GM23338 (cell line): ENCODE results near the gene ALX3.

Source experiments
- CREB1 ChIP-seq: fragments of 250-450 bp; sonication (Bioruptor Pico); IDR thresholded peaks from 2 replicates; pipeline ENCODE4 v1.5.0; 2020; ENCODE audit warnings: low read depth, mild to moderate bottlenecking, moderate library complexity
- EZH2 ChIP-seq: fragments of 200-600 bp; sonication (generic); IDR thresholded peaks from one replicate; pipeline ENCODE4 v1.8.0; 2017; ENCODE audit warnings: antibody characterized with exemption, mild to moderate bottlenecking, low read depth; ENCODE audit not compliant: unreplicated experiment
- EZH2phosphoT487 ChIP-seq: fragments of 200-600 bp; sonication (generic); IDR thresholded peaks from one replicate; pipeline ENCODE4 v1.8.1; 2018; ENCODE audit warnings: antibody characterized with exemption; ENCODE audit not compliant: unreplicated experiment
- JUNB ChIP-seq: IDR thresholded peaks from one replicate; pipeline ENCODE4 v1.6.1; 2016; ENCODE audit warnings: antibody characterized with exemption; ENCODE audit not compliant: unreplicated experiment
- NANOG ChIP-seq: IDR thresholded peaks from 2 replicates; pipeline ENCODE4 v1.6.1; 2016; ENCODE audit warnings: antibody characterized with exemption, borderline replicate concordance
- POLR2AphosphoS5 ChIP-seq: IDR thresholded peaks from 2 replicates; pipeline ENCODE4 v1.6.1; 2016; ENCODE audit warnings: antibody characterized with exemption, low read depth
- STAT1 ChIP-seq: IDR thresholded peaks from one replicate; pipeline ENCODE4 v1.6.1; 2016; ENCODE audit warnings: antibody characterized with exemption; ENCODE audit not compliant: unreplicated experiment
- ZNF114 ChIP-seq: fragments of 250-450 bp; sonication (Bioruptor Pico); IDR thresholded peaks from 2 replicates; pipeline ENCODE4 v1.5.0; 2020; ENCODE audit warnings: mild to moderate bottlenecking, moderate library complexity
- ZNF331 ChIP-seq: fragments of 250-450 bp; sonication (Bioruptor Pico); IDR thresholded peaks from 2 replicates; pipeline ENCODE4 v1.5.0; 2020; ENCODE audit warnings: low read depth, mild to moderate bottlenecking, moderate library complexity
- TF ChIP-seq, protein P1 (sequence below), 2 experiments: fragments of 200-600 bp in 1 of 2; sonication (generic) in 1 of 2; conservative IDR thresholded peaks; 2 replicates each; pipeline versions ENCODE4 v1.5.1 to v1.6.1; 2016 to 2017; ENCODE audit warnings: antibody characterized with exemption in 2 of 2, low read depth in 2 of 2, mild to moderate bottlenecking in 2 of 2, moderate library complexity in 1 of 2
- TF ChIP-seq, protein P2 (sequence below): IDR thresholded peaks from one replicate; pipeline ENCODE4 v1.6.1; 2018; ENCODE audit warnings: antibody characterized with exemption; ENCODE audit not compliant: unreplicated experiment
- TF ChIP-seq, protein P3 (sequence below): IDR thresholded peaks from 2 replicates; pipeline ENCODE4 v1.6.1; 2016; ENCODE audit warnings: antibody characterized with exemption
- TF ChIP-seq, protein P4 (sequence below): fragments of 250-450 bp; sonication (Bioruptor Pico); IDR thresholded peaks from 2 replicates; pipeline ENCODE4 v1.5.0; 2020; ENCODE audit warnings: mild to moderate bottlenecking, moderate library complexity

DNA sequence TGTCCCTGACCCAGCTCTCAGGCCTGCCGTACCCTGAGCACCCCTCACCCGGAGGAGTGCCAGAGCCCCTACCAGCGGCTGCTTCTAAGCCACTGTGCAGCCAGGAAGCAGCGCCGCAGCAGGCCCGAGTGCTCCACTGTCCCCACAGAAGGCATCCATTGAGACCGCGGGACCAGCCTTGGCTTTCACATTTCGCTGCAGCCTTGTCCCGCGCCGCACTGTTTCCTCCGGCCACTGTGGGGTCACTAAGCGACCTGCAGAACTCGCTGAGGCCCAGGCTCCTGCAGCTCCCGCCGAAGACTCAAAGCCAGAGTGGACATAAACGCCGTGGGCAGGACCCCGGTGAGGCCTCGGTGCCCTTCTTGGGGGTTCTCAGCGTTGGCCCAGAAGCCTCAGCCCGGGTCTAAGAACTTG lies 3.0 kb downstream of the ALX3 start:
- TF ChIP-seq, protein P1, sequence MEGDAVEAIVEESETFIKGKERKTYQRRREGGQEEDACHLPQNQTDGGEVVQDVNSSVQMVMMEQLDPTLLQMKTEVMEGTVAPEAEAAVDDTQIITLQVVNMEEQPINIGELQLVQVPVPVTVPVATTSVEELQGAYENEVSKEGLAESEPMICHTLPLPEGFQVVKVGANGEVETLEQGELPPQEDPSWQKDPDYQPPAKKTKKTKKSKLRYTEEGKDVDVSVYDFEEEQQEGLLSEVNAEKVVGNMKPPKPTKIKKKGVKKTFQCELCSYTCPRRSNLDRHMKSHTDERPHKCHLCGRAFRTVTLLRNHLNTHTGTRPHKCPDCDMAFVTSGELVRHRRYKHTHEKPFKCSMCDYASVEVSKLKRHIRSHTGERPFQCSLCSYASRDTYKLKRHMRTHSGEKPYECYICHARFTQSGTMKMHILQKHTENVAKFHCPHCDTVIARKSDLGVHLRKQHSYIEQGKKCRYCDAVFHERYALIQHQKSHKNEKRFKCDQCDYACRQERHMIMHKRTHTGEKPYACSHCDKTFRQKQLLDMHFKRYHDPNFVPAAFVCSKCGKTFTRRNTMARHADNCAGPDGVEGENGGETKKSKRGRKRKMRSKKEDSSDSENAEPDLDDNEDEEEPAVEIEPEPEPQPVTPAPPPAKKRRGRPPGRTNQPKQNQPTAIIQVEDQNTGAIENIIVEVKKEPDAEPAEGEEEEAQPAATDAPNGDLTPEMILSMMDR (conservative IDR thresholded peaks at IDR 0.05; ENCODE audit: low read depth in 2 of 2) = no peak
- TF ChIP-seq EZH2 (peak; percentile 96), POLR2AphosphoS5 (no peak), EZH2phosphoT487 (no peak), CREB1 (CRISPR knock-in tag) (no peak), ZNF114 (no peak), JUNB (no peak), ZNF331 (CRISPR knock-in tag) (no peak), NANOG (no peak), STAT1 (no peak)
- TF ChIP-seq, protein P2, sequence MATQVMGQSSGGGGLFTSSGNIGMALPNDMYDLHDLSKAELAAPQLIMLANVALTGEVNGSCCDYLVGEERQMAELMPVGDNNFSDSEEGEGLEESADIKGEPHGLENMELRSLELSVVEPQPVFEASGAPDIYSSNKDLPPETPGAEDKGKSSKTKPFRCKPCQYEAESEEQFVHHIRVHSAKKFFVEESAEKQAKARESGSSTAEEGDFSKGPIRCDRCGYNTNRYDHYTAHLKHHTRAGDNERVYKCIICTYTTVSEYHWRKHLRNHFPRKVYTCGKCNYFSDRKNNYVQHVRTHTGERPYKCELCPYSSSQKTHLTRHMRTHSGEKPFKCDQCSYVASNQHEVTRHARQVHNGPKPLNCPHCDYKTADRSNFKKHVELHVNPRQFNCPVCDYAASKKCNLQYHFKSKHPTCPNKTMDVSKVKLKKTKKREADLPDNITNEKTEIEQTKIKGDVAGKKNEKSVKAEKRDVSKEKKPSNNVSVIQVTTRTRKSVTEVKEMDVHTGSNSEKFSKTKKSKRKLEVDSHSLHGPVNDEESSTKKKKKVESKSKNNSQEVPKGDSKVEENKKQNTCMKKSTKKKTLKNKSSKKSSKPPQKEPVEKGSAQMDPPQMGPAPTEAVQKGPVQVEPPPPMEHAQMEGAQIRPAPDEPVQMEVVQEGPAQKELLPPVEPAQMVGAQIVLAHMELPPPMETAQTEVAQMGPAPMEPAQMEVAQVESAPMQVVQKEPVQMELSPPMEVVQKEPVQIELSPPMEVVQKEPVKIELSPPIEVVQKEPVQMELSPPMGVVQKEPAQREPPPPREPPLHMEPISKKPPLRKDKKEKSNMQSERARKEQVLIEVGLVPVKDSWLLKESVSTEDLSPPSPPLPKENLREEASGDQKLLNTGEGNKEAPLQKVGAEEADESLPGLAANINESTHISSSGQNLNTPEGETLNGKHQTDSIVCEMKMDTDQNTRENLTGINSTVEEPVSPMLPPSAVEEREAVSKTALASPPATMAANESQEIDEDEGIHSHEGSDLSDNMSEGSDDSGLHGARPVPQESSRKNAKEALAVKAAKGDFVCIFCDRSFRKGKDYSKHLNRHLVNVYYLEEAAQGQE = no peak
- TF ChIP-seq, protein P3, sequence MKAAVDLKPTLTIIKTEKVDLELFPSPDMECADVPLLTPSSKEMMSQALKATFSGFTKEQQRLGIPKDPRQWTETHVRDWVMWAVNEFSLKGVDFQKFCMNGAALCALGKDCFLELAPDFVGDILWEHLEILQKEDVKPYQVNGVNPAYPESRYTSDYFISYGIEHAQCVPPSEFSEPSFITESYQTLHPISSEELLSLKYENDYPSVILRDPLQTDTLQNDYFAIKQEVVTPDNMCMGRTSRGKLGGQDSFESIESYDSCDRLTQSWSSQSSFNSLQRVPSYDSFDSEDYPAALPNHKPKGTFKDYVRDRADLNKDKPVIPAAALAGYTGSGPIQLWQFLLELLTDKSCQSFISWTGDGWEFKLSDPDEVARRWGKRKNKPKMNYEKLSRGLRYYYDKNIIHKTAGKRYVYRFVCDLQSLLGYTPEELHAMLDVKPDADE = no peak
- TF ChIP-seq, protein P4, sequence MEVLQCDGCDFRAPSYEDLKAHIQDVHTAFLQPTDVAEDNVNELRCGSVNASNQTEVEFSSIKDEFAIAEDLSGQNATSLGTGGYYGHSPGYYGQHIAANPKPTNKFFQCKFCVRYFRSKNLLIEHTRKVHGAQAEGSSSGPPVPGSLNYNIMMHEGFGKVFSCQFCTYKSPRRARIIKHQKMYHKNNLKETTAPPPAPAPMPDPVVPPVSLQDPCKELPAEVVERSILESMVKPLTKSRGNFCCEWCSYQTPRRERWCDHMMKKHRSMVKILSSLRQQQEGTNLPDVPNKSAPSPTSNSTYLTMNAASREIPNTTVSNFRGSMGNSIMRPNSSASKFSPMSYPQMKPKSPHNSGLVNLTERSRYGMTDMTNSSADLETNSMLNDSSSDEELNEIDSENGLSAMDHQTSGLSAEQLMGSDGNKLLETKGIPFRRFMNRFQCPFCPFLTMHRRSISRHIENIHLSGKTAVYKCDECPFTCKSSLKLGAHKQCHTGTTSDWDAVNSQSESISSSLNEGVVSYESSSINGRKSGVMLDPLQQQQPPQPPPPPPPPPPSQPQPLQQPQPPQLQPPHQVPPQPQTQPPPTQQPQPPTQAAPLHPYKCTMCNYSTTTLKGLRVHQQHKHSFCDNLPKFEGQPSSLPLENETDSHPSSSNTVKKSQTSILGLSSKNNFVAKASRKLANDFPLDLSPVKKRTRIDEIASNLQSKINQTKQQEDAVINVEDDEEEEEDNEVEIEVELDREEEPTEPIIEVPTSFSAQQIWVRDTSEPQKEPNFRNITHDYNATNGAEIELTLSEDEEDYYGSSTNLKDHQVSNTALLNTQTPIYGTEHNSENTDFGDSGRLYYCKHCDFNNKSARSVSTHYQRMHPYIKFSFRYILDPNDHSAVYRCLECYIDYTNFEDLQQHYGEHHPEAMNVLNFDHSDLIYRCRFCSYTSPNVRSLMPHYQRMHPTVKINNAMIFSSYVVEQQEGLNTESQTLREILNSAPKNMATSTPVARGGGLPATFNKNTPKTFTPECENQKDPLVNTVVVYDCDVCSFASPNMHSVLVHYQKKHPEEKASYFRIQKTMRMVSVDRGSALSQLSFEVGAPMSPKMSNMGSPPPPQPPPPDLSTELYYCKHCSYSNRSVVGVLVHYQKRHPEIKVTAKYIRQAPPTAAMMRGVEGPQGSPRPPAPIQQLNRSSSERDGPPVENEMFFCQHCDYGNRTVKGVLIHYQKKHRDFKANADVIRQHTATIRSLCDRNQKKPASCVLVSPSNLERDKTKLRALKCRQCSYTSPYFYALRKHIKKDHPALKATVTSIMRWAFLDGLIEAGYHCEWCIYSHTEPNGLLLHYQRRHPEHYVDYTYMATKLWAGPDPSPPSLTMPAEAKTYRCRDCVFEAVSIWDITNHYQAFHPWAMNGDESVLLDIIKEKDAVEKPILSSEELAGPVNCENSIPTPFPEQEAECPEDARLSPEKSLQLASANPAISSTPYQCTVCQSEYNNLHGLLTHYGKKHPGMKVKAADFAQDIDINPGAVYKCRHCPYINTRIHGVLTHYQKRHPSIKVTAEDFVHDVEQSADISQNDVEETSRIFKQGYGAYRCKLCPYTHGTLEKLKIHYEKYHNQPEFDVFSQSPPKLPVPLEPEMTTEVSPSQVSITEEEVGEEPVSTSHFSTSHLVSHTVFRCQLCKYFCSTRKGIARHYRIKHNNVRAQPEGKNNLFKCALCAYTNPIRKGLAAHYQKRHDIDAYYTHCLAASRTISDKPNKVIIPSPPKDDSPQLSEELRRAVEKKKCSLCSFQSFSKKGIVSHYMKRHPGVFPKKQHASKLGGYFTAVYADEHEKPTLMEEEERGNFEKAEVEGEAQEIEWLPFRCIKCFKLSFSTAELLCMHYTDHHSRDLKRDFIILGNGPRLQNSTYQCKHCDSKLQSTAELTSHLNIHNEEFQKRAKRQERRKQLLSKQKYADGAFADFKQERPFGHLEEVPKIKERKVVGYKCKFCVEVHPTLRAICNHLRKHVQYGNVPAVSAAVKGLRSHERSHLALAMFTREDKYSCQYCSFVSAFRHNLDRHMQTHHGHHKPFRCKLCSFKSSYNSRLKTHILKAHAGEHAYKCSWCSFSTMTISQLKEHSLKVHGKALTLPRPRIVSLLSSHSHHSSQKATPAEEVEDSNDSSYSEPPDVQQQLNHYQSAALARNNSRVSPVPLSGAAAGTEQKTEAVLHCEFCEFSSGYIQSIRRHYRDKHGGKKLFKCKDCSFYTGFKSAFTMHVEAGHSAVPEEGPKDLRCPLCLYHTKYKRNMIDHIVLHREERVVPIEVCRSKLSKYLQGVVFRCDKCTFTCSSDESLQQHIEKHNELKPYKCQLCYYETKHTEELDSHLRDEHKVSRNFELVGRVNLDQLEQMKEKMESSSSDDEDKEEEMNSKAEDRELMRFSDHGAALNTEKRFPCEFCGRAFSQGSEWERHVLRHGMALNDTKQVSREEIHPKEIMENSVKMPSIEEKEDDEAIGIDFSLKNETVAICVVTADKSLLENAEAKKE (CRISPR knock-in tag) = no peak
